Measurements from ENCODE around the gene LAMA5.

Gene LAMA5

GRCh38 chr20:62368976-62369814 is 2.1 kb upstream of the LAMA5 start:
- peak; percentile 81 for DNase-seq

- peak; percentile 57 for DNase-seq
Observed at GRCh38 chr20:62368392-62368975, 1.4 kb upstream of the LAMA5 start.

- DNase-seq, result peak; percentile 79
Observed at GRCh38 chr20:62367633-62368391, 700 bp upstream of the LAMA5 start.

- no peak for DNase-seq
Observed at GRCh38 chr20:62366370-62367135, 559 bp downstream of the LAMA5 start.

GRCh38 chr20:62365814-62366369 is 1.2 kb downstream of the LAMA5 start:
- no peak for DNase-seq

GRCh38 chr20:62364911-62365736 is 2.0 kb downstream of the LAMA5 start:
- no peak for DNase-seq

GRCh38 chr20:62363920-62364851 is 2.9 kb downstream of the LAMA5 start:
- no peak for DNase-seq

- DNase-seq, result no peak
Observed at GRCh38 chr20:62362991-62363919, 3.9 kb downstream of the LAMA5 start.

GRCh38 chr20:62362590-62362940 is 4.5 kb downstream of the LAMA5 start:
- no peak for DNase-seq

GRCh38 chr20:62361799-62362589 is 5.1 kb downstream of the LAMA5 start:
- no peak for DNase-seq

GRCh38 chr20:62360854-62361798 is 6.0 kb downstream of the LAMA5 start:
- no peak for DNase-seq

GRCh38 chr20:62359491-62360121 is 7.5 kb downstream of the LAMA5 start:
- DNase-seq, result no peak

GRCh38 chr20:62359043-62359490 is 8.0 kb downstream of the LAMA5 start:
- peak; percentile 49 for DNase-seq

- peak; percentile 68 for DNase-seq
Observed at GRCh38 chr20:62358171-62359042, 8.7 kb downstream of the LAMA5 start.

- DNase-seq, result no peak
Observed at GRCh38 chr20:62357681-62358080, 9.4 kb downstream of the LAMA5 start.

GRCh38 chr20:62357187-62357667 is 9.9 kb downstream of the LAMA5 start:
- no peak for DNase-seq

Measured in SHP77 treated with DMSO at 0.1 percent for 48 hours (cell line).